NT2/D1 (cell line): ENCODE measurements around the gene DEPDC1B.

Source experiments
- SUZ12 ChIP-seq: IDR thresholded peaks from 2 replicates; pipeline ENCODE4 v1.6.1; 2011; ENCODE audit not compliant: insufficient read length, insufficient read depth; ENCODE audit errors: extremely low read depth
- YY1 ChIP-seq: IDR thresholded peaks from 2 replicates; pipeline ENCODE4 v1.6.1; 2011; ENCODE audit not compliant: insufficient read length, insufficient read depth
- ZNF274 ChIP-seq: IDR thresholded peaks from 2 replicates; pipeline ENCODE4 v1.6.1; 2011; ENCODE audit warnings: mild to moderate bottlenecking, low read depth, low read length

- TF ChIP-seq ZNF274 (no peak), SUZ12 (no peak), YY1 (no peak)
These were observed 60.4 kb downstream of the DEPDC1B start for GRCh38 chr5:60639544-60639943.
